ENCODE measurements around the gene FAM120A.

- no peak for TF ChIP-seq POLR2A (IDR thresholded peaks at IDR 0.05; ENCODE audit: low read length)
- TF ChIP-seq GATA1 (IDR thresholded peaks at IDR 0.05; ENCODE audit: low read depth, low read length), result no peak
Measured at GRCh38 chr9:93456504-93456903, 5.0 kb downstream of the FAM120A start.
